AG04450 (cell line): Measurements from ENCODE around the gene SCFD1. TPM values are rescaled to one million over a fixed set of nuclear protein-coding genes. Genes with fewer than 3 reads are reported as not detected.

ENCODE experiments used
- CTCF ChIA-PET: fragments of 300-600, 350-600 bp; formaldehyde crosslinking; extraction: SDS; loops from one replicate; lab custom pipeline; 2022; ENCODE audit warnings: antibody characterized with exemption, inconsistent platforms; lab: Charles Lee
- POLR2A ChIA-PET: fragments of 350-600 bp; formaldehyde crosslinking; extraction: SDS; loops from one replicate; lab custom pipeline; 2021; ENCODE audit warnings: antibody characterized with exemption, inconsistent platforms; lab: Yijun Ruan, JAX
- DNase-seq: peaks from one replicate; pipeline ENCODE4 v3.0.0-alpha.2; 2011; ENCODE audit warnings: low read depth, low spot score
- H3K27ac ChIP-seq: one replicate; pipeline ENCODE4 v1.5.1; 2012; ENCODE audit warnings: low read depth, low read length, control low read depth
- H3K27me3 ChIP-seq: one replicate; pipeline ENCODE4 v1.6.0; 2012; ENCODE audit warnings: low read length; ENCODE audit not compliant: control insufficient read depth, insufficient read depth
- H3K4me3 ChIP-seq: 2 replicates; pipeline ENCODE4 v1.5.1; 2011; ENCODE audit warnings: mild to moderate bottlenecking, low read depth, low read length, control low read depth
- H3K9me3 ChIP-seq: 2 replicates; pipeline ENCODE4 v1.5.1; 2012; ENCODE audit warnings: low read length; ENCODE audit not compliant: control insufficient read depth, insufficient read depth
- CTCF ChIP-seq: IDR thresholded peaks from 2 replicates; pipeline ENCODE4 v1.5.1; 2011; ENCODE audit warnings: low read depth, low read length, control low read depth, inconsistent platforms
- polyA plus RNA-seq: library from polyadenylated mRNA; depleted of rRNA; stranded (reverse); fragments of >200 nt; gene quantifications from 2 replicates; pipeline ENCODE4 v1.2.3, GENCODE V29; 2011

Gene SCFD1
- polyA plus RNA-seq, 1 experiment: 160 TPM

DNA sequence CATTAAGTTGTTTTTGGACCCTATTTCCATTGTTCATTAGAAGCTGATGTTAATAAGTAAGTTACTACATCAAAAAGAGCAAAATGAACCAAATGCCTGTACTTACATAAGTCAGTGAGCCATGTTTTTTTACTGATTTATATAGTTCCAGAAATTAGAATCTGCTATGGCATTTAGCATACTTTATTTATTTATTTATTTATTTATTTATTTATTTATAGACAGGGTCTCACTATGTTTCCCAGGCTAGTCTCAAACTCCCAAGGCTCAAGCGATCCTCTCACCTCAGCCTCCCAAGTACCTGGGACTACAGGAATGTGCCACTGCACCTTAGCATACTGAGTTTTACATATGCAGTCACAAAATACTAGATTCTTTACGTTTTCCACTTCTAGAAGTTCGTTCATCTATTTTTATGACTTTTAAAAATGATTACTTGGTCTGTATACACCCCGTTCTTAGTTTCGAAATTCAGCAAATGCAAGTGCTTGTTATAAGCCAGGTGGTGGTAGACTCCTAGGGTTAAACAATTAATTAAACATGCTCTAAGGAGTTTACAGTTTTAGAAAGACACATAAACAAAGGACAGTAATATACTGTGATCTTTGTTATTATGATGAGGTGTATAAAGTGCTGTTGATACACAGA lies 69.8 kb downstream of the SCFD1 start:
- Histone ChIP-seq H3K27me3 (no peaks in the 10 kb centered on the region), H3K9me3 (no peaks in the 10 kb centered on the region), H3K4me3 (no peak overlapping the region), H3K27ac (no peak overlapping the region)
- ChIA-PET POLR2A (no interaction called here), CTCF (interaction anchor here (1.7 kb wide), 1 partner anchor 10 kb away, joined by 4 read pairs; no protein-coding TSS in a partner anchor)
- no peak for DNase-seq
- TF ChIP-seq CTCF: no peak

DNA sequence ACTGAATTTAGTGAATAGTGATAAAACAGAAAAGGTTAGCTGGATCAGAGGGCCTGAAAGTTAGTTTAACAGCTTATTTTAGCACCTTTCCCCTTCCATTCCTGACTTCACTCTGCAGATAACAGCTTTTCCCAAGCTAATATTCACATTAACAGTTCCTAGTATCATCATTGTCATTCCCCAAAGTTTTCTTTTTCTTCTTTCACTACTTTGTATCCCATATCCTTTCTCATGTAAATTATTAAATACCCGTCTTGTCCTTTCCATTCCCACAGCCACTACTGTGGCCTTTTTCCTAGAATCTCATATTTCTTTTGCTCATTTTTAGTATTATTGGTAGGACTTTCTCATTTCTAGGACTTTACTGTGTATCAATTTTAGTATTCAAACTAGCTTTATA lies 70.5 kb downstream of the SCFD1 start:
- H3K9me3 ChIP-seq: no peaks in the 10 kb centered on the region
- POLR2A ChIA-PET: no interaction called here
- no peak overlapping the region for H3K4me3 ChIP-seq
- no peak overlapping the region for H3K27ac ChIP-seq
- no peaks in the 10 kb centered on the region for H3K27me3 ChIP-seq
- no peak for DNase-seq
- no peak for TF ChIP-seq CTCF
- CTCF ChIA-PET: no interaction called here

- DNase-seq: no peak
- ChIA-PET POLR2A (no interaction called here), CTCF (no interaction called here)
- H3K9me3 ChIP-seq: no peaks in the 10 kb centered on the region
- H3K27ac ChIP-seq: no peak overlapping the region
- TF ChIP-seq CTCF: no peak
- no peak overlapping the region for H3K4me3 ChIP-seq
- no peaks in the 10 kb centered on the region for H3K27me3 ChIP-seq
Observed at GRCh38 chr14:30698463-30698862, 76.3 kb downstream of the SCFD1 start.

DNA sequence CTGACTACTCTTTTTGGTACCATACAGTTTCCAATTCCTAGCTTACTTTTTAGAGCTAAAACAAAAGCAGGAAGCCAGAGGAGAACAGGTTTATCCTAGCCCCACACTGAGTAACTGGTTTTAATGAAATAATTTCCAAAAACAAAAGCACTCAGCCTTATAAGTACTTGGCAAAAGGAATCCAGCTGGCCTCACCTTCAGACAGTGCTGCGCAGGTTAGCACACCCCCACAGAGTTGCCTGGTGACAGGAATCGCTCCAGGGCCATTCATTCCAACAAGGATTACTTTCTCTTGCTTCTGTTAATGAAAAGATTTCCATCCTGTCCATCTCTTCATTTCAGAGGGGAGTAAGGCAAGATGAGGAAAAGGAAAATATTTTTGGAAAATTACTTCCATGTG lies 84.6 kb downstream of the SCFD1 start:
- POLR2A ChIA-PET: no interaction called here
- Histone ChIP-seq H3K27me3 (no peaks in the 10 kb centered on the region), H3K27ac (no peak overlapping the region), H3K9me3 (no peaks in the 10 kb centered on the region), H3K4me3 (no peak overlapping the region)
- TF ChIP-seq CTCF: no peak
- DNase-seq: no peak
- CTCF ChIA-PET: interaction anchor here (1.1 kb wide), 1 partner anchor 11 kb away, joined by 3 read pairs; no protein-coding TSS in a partner anchor

GRCh38 chr14:30708157-30708556 lies 86.0 kb downstream of the SCFD1 start:
- H3K27me3 ChIP-seq: no peaks in the 10 kb centered on the region
- no peak for DNase-seq
- no peaks in the 10 kb centered on the region for H3K9me3 ChIP-seq
- CTCF ChIA-PET: interaction anchor here (1.2 kb wide), 1 partner anchor 50 kb away, joined by 5 read pairs; no protein-coding TSS in a partner anchor
- H3K27ac ChIP-seq: no peak overlapping the region
- POLR2A ChIA-PET: interaction anchor here (0.7 kb wide), 1 partner anchor 86 kb away, joined by 3 read pairs; no protein-coding TSS in a partner anchor
- TF ChIP-seq CTCF: no peak
- H3K4me3 ChIP-seq: no peak overlapping the region
